A549 treated with DMSO at 1 μM for 4 hours (cell line): Measurements from ENCODE around the gene ZNF711. TPM values are rescaled to one million over a fixed set of nuclear protein-coding genes. Genes with fewer than 3 reads are reported as not detected.

Experiments
- total RNA-seq: library from RNA; stranded (reverse); fragments of 200-300 nt; extraction: Qiagen RNA extraction; gene quantifications from 5 replicates; pipeline ENCODE4 v1.2.3, GENCODE V29; 2022; ENCODE audit warnings: low read depth

The ZNF711 gene
- 0.88 to 1.1 TPM (median 1.0 TPM) in 5 replicates for total RNA-seq

DNA sequence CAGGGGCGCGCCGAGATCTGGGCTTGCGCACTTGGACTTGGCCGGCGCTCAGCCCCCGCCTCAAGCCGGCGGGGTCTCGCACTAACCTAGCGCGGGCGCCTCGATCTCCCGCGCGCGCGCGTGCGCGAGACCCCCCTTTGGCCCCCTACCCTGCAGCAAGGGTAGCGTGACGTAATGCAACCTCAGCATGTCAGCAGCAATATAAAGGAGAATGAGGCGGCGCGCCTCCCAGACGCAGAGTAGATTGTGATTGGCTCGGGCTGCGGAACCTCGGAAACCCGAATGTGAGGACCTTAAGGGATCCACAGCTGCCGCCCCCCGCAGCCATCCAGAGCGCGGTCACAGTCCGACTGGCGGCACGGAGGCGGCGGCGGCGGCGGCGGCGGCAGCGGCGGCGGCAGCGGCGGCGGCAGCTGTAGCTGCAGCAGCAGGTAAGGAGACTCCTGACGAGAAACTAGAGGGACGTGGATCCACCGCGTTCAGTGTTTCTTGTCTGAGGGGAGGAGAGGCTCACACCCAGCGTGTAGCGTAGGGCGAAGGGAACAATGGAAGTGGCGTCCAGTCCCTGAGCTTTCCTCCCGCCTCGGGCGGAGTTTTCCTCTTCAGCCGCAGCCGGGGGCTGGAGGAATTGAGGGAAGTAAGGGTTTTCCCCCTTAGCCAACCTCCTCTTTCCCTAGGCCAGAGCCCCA, at the start of gene ZNF711, which contains the start of gene SATL1:
Gene ZNF711 (plus strand): TSS at position 231 of the 689 bp plus-strand sequence. CDS start 3,582 bp downstream, outside the sequence.
Gene SATL1 (minus strand): TSS at position 19 of the 689 bp plus-strand sequence. CDS start 134,811 bp downstream, outside the sequence.

Other genes with a start within 250 kb of the ZNF711 start
- gene APOOL, start 240.1 kb upstream of the ZNF711 start, total RNA-seq, result 7.2 to 9.5 TPM (median 9.1 TPM) in 5 replicates
- not detected in 5 replicates for gene SATL1, start 212 bp upstream of the ZNF711 start, total RNA-seq
- gene POF1B, start 135.7 kb downstream of the ZNF711 start, total RNA-seq, result 2.4 to 4.2 TPM (median 2.8 TPM) in 5 replicates